Retina (tissue), 1 donor: ENCODE data around the gene CRB2.

Experiments
- DNase-seq: peaks from one replicate; pipeline ENCODE4 v3.0.0-alpha.2; 2016

Gene CRB2

DNA sequence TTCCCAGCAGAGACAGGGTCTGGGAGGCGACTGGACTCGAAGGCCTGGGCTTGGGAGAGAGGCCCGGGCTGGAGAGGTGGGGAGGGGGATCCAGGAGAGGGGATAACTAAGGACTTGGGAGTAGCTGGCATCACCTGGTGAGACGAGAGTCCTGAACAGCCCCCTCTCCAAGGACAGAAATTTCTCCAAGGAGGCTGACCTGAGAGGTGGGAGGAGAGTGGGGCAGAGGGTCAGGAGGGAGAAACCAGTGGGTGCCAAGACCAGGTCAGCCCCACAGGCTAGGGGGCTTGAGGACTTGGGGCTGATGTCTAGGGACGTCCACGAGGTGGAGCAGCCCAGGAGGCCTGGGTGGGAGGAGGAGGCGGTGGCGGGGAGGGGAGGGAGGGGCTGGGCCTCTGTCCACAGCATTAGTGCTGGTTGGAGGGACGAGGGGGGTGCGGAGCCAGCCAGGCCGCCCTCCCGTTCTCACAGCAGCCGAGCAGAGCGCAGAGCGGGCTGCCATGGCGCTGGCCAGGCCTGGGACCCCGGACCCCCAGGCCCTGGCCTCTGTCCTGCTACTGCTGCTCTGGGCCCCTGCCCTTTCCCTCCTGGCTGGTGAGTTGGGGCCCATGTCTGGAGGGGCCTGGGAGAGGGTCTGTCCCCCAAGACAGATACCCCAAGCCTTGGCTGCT is at the start of gene CRB2:
TSS of gene CRB2 (plus strand) at position 437 of the 671 bp plus-strand sequence. CDS start at position 501, 64 bp downstream.
- peak; percentile 77 for DNase-seq

DNA sequence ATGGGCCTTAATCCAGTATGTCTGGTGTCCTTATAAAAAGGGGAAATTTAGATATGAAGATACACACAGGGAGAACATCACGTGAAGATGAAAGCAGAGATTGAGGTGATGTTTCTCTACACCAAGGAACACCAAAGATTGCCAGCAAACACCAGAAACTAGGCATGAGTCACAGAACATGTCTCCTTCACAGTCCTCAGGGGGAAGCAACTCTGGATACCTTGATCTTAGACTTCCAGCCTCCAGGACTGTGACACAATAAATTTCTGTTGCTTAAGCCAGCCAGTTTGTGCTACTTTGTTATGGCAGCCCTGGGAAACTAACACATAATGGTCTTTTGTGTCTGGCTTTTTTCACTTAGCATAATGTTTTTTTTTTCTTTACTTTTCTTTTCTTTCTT is 46.4 kb upstream of the CRB2 start:
- DNase-seq = no peak

- no peak for DNase-seq
Observed at GRCh38 chr9:123310551-123311249, 45.3 kb upstream of the CRB2 start.

DNA sequence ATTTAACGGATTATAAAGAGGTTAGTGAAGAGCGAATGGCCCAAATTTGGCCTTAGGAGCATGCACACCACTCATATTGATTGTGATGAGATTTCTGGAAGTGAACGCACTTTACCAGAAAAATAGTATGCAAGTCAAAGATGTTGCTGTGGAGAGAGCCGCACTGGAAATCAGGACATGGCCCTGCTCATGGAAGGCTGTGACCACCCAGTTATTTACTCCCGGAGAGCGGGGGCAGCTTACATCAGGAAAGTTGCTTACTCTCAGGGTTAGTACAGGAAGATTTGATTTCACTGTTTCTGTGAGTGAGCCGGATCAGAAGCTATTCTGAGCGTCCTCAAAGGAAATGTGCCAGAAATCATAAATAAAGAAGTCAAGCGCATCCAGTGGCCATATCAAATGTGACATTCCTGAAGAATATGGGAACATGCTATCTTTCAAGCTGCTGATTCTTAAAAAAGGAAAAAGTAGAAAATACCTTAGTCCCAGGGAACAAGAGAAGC is 44.7 kb upstream of the CRB2 start:
- no peak for DNase-seq

- no peak for DNase-seq
Observed at GRCh38 chr9:123312306-123312877, 43.6 kb upstream of the CRB2 start.

DNA sequence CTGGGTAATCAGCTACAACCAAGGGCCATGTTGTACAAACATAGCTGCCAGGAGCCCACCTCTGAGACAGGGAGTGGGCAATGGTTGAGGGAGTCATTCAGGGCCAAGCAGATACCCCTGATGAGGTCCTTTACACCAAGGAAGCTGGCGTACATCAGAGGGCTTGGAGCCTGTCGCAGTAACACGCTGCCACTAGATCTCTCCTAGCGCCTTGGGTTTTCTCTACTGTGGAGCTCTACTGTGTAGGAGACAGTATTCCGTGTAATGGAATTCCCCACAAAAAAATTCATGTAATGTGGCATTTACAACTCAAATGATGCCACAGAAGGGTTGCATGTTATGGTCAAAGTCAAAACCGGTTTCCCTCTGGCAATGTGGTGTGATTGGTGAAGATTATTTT is 41.4 kb upstream of the CRB2 start:
- no peak for DNase-seq

- no peak for DNase-seq
Observed at GRCh38 chr9:123315635-123316034, 40.4 kb upstream of the CRB2 start.

DNA sequence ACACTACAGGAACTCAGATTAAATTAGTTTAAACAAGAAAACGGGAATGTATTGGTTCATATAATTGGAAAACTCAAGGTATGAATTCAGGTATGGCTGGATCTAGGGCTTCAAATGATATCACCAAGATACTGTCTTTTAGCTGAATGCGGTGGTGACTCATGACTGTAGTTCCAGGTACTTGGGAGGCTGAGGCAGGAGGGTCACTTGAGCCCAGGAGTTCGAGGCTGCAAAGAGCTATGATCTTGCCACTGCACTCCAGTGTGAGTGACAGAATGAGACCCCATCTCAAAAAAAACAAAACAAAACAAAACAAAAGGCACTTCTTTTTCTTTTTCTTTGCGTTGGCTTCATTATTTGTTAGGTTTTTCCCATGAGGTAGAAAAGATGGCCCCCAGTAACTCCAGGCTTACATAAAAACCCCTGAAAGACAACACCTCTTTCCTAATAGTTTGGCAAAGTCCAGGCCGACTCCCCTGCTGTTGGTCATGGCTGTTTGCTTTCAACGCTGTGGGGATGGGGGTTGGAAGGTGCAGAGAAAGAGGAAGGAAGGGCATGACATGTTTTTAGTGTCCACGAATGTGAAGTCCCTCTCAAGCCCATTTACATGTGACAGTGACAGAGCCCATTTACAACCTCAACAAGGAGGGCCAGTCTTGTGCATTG is 39.8 kb upstream of the CRB2 start:
- DNase-seq = no peak

- DNase-seq = no peak
Observed at GRCh38 chr9:123318202-123318601, 37.8 kb upstream of the CRB2 start.

- DNase-seq = no peak
Observed at GRCh38 chr9:123318961-123319421, 37.0 kb upstream of the CRB2 start.

GRCh38 chr9:123319541-123320339 is 36.3 kb upstream of the CRB2 start:
- no peak for DNase-seq

- no peak for DNase-seq
Observed at GRCh38 chr9:123320814-123321213, 35.2 kb upstream of the CRB2 start.

- no peak for DNase-seq
Observed at GRCh38 chr9:123321616-123322272, 34.3 kb upstream of the CRB2 start.

DNA sequence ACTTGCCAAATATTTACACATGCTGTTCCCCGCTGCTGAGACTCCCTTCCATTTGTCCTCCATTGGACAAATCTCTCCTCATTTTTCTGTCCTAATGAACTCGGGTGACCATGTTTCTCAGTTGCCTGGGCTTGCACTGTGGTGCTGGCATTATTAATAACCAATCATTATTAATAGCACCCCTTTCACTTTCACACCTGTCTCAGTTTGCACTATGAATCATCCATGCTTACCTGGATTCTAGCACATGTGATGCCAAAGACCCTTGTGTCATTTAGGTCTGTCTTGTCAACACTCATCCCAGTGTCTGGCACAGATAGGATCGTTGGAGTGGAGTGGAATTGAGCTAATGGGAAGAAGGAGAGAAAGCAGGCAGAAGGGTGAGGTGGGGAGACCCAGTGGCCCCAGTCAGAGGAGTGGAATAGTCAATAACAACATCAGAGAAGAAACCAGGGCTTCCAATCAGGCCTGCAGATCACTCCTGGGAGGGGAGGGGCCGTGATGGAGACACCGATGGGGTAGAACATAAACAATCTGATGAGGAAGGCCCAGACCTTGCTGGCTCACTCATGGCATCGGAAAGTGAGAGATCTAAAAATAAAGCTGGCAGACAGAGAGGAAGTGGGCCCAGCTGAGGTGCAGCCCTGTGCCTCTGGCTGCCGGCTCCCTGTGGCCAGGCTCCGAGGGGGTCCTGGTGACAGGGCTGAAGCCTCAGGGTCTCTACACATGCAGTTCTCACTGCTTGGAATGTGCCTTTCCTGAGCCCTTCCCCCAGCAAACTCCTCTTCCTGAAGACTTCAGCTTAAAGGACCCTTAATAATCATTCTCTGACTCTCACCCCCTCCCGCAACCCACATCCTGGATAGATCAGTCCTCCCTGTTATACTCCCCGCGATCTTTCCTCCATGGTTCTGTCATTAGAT is 33.5 kb upstream of the CRB2 start:
- DNase-seq = no peak

DNA sequence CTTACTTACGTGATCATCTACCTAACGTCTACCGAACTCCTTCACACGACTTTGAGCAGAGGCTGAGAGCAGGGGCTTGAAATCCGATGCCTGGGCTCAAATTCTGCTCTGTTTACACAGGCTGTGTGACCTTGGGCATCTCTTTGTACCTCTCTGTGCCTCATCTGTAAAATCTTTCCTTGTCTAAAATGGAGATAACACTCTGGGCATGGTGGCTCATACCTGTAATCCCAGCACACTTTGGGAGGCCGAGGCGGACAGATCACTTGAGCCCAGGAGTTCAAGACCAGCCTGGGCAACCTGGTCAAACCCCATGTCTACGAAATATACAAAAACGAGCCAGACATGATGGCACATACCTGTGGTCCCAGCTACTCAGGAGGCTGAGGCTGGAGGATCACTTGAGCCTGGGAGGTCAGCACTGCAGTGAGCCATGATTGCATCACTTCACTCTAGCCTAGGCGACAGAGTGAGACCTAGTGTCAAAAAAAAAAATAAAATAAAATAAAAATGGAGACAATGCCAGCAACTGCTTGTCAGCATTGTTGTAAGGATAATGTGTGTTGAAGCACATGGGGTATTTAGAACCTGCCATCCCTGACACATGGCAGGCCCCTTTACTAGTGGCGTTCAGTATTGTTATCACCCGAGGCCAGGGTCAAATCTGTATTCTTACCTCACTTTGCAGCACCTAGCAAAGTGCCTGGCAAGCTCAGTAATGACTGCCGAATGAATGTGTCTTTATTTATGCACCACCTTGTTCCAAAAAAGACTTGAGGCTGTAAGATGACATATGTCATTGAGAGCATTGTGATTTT is 32.6 kb upstream of the CRB2 start:
- DNase-seq = no peak

DNA sequence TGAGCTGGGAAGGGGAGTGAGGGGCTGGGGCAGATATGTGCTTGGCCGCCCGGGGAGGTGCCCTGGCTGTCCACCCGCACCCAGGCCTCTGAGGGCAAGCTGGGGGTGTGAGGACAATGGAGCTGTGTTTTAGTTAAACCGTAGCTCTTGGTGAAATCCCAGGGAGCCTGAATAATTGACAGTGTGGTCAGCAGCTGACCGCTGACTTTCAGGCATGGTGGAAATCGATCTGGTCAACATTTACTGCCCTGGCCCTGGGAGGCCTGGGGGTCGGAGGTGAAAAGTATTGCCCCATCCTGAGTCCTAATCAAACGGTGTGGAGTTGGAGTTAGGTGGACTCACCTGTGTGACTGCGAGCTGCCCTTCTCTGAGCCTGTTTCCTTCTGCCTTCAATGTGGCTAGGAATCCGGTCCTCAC is 31.2 kb upstream of the CRB2 start:
- DNase-seq = no peak

DNA sequence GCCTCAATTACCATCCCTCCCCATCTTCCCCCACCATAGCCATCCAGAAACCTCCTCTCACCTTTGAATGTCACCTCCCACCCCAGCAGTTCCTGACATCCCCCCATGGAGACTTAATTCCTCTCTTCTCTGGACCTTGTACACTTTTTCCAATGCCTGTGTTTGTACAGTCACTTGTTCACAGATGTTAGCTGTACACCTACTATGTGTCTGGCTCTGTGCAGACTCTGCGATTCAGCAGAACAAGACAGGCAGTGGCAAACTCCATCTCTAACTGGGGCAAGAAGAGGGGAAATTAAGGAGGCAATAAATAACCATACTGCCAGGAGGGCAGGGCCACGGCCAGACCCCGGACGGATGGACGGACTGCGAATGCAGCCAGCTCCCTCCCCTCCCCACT is 29.8 kb upstream of the CRB2 start:
- DNase-seq = no peak

- no peak for DNase-seq
Observed at GRCh38 chr9:123326662-123327093, 29.3 kb upstream of the CRB2 start.

GRCh38 chr9:123327697-123328100 is 28.3 kb upstream of the CRB2 start:
- DNase-seq = no peak
